ENCODE results near the gene PDGFA. TPM values are rescaled to one million over a fixed set of nuclear protein-coding genes. Genes with fewer than 3 reads are reported as not detected.
A peak's percentile ranks its signal among the peaks of the same experiment; 100 is the strongest.

Gene PDGFA
- total RNA-seq, 1 experiment from 2014 or later = 18.4 TPM

GRCh38 chr7:521221-522070 is 1.8 kb upstream of the PDGFA start:
- Histone ChIP-seq H3K4me3 (ENCODE audit: low read length) (peak overlapping the region; percentile 69), H3K4me2 (ENCODE audit: low read length) (peak overlapping the region; percentile 85), H3K9me2 (replicated peaks; ENCODE audit: low read length) (no peaks in the 10 kb centered on the region), H3K4me1 (ENCODE audit: insufficient read depth, low read length) (peaks cover 20% of the 10 kb centered on the region; the same call in 1 of the 2 replicates), H3K9me3 (ENCODE audit: low read length) (no peaks in the 10 kb centered on the region), H3K9ac (ENCODE audit: low read length) (no peak overlapping the region), H3K27me3 (ENCODE audit: low read length) (peaks cover 18% of the 10 kb centered on the region), H3F3A (ENCODE audit: low read length, unreplicated experiment) (no peaks in the 10 kb centered on the region), H2AFZ (ENCODE audit: low read length) (peak overlapping the region; percentile 53), H4K20me1 (ENCODE audit: low read length) (no peaks in the 10 kb centered on the region), H3K79me2 (ENCODE audit: low read length) (peaks cover 16% of the 10 kb centered on the region), H3K27ac (ENCODE audit: low read length) (no peak overlapping the region), H3K36me3 (ENCODE audit: low read depth, low read length) (no peaks in the 10 kb centered on the region)
- ATAC-seq (no peak), DNase-seq (peak; percentile 50)
- TF ChIP-seq EZH2phosphoT487 (IDR thresholded peaks at IDR 0.05; ENCODE audit: borderline replicate concordance, low read length) (no peak), EZH2 (IDR thresholded peaks at IDR 0.05; ENCODE audit: low read length, unreplicated experiment) (no peak), CTCF (conservative IDR thresholded peaks at IDR 0.05; ENCODE audit: low read depth, low read length) (no peak)
- intact Hi-C loops (cut with micrococcal nuclease) = loop anchor here (5.0 to 10.0 kb wide), 2 partner anchors 101 to 353 kb away; partner anchors contain the start of gene GET4
- BruUV-seq (replicated peaks) = no TSS peak
- POLR2A ChIA-PET (ENCODE audit: unreplicated experiment) = no interaction called here
- CTCF ChIA-PET = interaction anchor here (0.6 kb wide), 1 partner anchor 105 kb away, joined by 3 read pairs; no protein-coding TSS in a partner anchor

GRCh38 chr7:520503-521161 is 986 bp upstream of the PDGFA start:
- ChIA-PET CTCF (interaction anchor here (0.7 kb wide), 1 partner anchor 36 kb away, joined by 3 read pairs; no protein-coding TSS in a partner anchor), POLR2A (ENCODE audit: unreplicated experiment) (no interaction called here)
- no peak overlapping the region for H2AFZ ChIP-seq (ENCODE audit: low read length)
- H3K4me1 ChIP-seq (ENCODE audit: insufficient read depth, low read length) = peaks cover 13% of the 10 kb centered on the region; the same call in 1 of the 2 replicates
- H3K9ac ChIP-seq (ENCODE audit: low read length) = no peak overlapping the region
- peak overlapping the region; percentile 61 for H3K4me3 ChIP-seq (ENCODE audit: low read length)
- H3K4me2 ChIP-seq (ENCODE audit: low read length) = peak overlapping the region; percentile 80
- ATAC-seq = no peak
- no peaks in the 10 kb centered on the region for H3K36me3 ChIP-seq (ENCODE audit: low read depth, low read length)
- no peak overlapping the region for H3K27ac ChIP-seq (ENCODE audit: low read length)
- BruUV-seq (replicated peaks) = no TSS peak
- no peak for DNase-seq
- H3K9me3 ChIP-seq (ENCODE audit: low read length) = no peaks in the 10 kb centered on the region
- H4K20me1 ChIP-seq (ENCODE audit: low read length) = no peaks in the 10 kb centered on the region
- H3K79me2 ChIP-seq (ENCODE audit: low read length) = peaks cover 23% of the 10 kb centered on the region
- H3K9me2 ChIP-seq (replicated peaks; ENCODE audit: low read length) = no peaks in the 10 kb centered on the region
- TF ChIP-seq CTCF (conservative IDR thresholded peaks at IDR 0.05; ENCODE audit: low read depth, low read length) (peak; percentile 42), EZH2phosphoT487 (IDR thresholded peaks at IDR 0.05; ENCODE audit: borderline replicate concordance, low read length) (no peak)
- intact Hi-C loops (cut with micrococcal nuclease) = loop anchor here (5.0 to 10.0 kb wide), 2 partner anchors 102 to 354 kb away; partner anchors contain the start of gene GET4
- H3F3A ChIP-seq (ENCODE audit: low read length, unreplicated experiment) = no peaks in the 10 kb centered on the region
- H3K27me3 ChIP-seq (ENCODE audit: low read length) = peaks cover 18% of the 10 kb centered on the region

All from PC-3 (cell line).